ENCODE measurements around the gene IL21R.

The IL21R gene

DNA sequence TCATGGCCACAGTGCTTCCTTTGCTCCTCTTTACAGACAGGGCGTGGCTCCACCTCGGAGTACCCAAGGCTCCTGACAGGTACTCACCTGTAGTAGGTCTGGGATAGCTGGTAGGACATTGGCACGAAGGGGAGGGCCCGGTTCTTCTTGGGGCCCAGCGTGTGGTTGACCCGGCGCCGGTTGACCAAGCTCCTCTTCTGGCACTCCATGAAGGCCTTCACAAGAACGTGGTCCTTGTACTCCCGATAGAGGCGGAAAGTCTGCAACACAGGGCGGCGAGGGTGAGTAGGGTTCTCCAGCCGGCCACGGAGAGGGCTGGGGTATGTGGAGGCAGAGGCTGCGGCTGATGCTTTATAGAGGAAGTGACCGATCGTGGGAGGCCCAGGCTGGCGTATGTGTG lies 69.7 kb downstream of the IL21R start:
- Mint-ChIP-seq H3K9me3 (no peaks in the 10 kb centered on the region), H3K27me3 (no peaks in the 10 kb centered on the region), H3K4me3 (no peak overlapping the region), H3K4me1 (peaks cover 10 to 12% of the 10 kb centered on the region in 2 donors), H3K36me3 (peaks cover 76 to 86% of the 10 kb centered on the region in 2 donors), H3K27ac (no peak overlapping the region)
- no peak for DNase-seq
- ATAC-seq (replicated peaks), result no peak

DNA sequence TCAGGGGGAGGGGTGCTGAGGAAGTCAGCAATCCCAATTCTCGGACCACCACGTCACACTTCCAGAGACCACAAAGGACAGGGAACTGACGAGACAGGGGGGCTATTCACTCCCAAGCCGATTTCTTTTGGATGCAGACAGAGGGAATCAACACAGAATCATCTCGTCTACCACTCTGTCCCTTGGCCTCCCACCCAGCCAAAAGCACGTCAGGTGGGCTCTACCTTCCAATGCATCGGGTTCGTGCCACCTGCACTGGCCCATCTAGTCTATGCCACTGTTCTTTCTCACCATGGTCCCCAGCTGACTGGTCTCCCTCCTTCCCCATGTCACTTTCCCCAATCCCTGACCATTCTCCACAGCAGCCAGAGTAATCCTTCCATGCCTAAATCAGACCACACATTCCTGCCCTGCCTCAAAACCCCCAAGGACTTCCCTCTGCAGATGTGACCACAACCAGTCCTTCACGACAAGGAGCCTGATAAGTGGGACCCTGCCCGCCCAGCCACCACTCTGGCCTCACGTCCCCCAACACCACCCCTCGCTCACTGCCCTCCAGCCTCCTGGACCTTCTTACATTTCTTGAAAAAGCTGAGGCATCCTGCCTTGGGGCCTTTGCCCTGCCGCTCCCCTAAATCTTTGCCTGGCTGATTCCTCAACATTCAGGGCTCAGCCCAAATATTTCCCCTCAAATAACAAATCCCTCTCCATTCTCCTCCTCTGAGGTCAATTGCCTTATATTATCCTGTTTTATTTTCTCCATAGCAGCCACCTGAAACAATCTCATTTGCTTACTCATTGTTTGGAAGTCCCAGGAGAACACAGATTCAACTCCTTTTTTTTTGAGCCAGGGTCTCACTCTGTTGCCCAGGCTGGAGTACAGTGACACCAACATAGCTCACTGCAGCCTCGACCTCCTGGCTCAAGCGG lies 70.4 kb downstream of the IL21R start:
- Mint-ChIP-seq H3K9me3 (no peaks in the 10 kb centered on the region), H3K36me3 (peaks cover 79 to 84% of the 10 kb centered on the region in 2 donors), H3K27ac (peak overlapping the region; percentile 52), H3K27me3 (no peaks in the 10 kb centered on the region), H3K4me3 (no peak overlapping the region), H3K4me1 (peaks cover 10 to 12% of the 10 kb centered on the region in 2 donors)
- no peak for ATAC-seq (replicated peaks)
- DNase-seq, result no peak

DNA sequence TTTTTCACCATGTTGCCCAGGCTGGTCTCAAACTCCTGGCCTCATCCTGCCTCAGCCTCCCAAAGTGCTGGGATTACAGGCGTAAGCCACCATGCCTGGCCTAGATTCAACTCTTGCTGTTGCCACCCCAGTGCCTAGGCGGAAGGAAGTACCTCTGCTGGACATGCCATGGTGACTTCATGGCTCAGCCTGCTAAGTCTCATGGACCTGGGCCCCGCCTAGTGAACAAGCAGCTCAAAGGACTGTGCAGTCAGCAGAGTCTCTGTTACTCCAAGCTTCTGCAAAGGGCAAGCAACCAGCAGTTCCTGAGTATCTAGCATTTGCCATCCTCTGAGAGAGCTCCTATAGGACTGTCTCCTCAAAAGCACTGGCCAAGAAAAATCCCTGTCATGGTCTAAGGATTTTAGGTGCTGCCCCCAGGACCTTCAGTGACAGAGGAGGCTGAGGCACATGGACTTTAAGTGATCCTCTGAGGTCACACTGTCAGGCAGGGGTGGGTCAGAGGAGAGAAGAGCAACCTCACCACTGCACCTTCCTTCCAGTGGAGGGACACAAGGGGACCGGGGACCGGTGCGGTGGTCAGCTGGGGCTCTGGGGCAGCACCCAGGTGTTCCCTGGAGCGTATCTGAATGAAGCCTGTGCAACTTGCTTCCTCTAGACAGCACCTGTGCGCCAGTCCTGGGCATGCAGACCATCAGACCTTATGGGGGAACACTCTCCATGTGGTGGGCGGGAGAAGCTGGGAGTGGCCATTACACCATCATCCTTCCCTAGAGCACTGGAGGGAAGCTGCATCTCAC lies 71.3 kb downstream of the IL21R start:
- Mint-ChIP-seq H3K4me1 (peaks cover 10 to 12% of the 10 kb centered on the region in 2 donors), H3K27me3 (no peaks in the 10 kb centered on the region), H3K4me3 (no peak overlapping the region), H3K9me3 (no peaks in the 10 kb centered on the region), H3K36me3 (peaks cover 77 to 84% of the 10 kb centered on the region in 2 donors), H3K27ac (peak overlapping the region; percentile 78)
- peak; percentile 83 to 95 for ATAC-seq (replicated peaks)
- no peak for DNase-seq

DNA sequence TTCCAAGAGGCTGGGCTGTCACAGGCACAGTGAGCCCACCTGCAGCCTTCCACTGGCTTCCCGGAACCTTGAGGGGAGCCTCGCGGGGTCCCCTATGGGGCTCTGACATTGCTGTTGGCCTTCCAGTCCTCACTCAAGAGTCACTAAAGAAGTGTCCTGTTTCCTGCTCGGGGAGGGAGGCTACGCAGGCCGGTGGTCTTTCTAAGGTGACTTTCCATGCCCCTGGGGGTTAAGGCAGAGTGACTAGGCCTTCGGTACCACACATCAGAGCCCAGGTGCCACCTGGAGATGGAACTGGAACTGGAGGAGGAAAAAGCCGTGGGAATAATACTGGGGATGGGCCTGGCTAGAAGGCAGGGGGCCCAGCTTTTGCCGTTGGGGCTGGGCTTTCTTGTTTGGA lies 72.1 kb downstream of the IL21R start:
- DNase-seq (no peak), ATAC-seq (replicated peaks) (no peak)
- H3K36me3 Mint-ChIP-seq, result peaks cover 77 to 82% of the 10 kb centered on the region in 2 donors
- peaks cover 10 to 12% of the 10 kb centered on the region in 2 donors for H3K4me1 Mint-ChIP-seq
- no peak overlapping the region for H3K4me3 Mint-ChIP-seq
- H3K9me3 Mint-ChIP-seq, result no peaks in the 10 kb centered on the region
- H3K27ac Mint-ChIP-seq, result no peak overlapping the region
- no peaks in the 10 kb centered on the region for H3K27me3 Mint-ChIP-seq

DNA sequence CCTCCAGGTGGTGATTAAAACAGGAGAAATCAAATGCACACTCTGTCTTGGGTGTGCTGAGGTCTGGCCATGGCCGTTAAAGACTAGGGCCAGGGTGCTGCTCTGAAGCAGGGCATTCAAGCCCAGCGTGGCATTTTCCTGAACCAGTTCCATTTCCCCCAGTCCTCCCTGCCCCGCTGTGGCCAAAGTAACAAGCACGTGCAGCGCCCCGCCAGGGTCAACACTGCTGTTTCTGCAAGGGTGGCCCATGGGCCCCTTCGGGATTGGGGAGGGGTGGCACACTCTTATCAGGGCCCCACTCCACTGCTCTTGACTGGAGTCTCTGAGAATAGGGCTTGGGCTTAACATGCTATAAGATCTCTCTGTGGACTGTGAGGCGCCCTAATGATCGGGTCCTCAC lies 72.9 kb downstream of the IL21R start:
- Mint-ChIP-seq H3K4me3 (no peak overlapping the region), H3K4me1 (peaks cover 10 to 12% of the 10 kb centered on the region in 2 donors), H3K27me3 (no peaks in the 10 kb centered on the region), H3K9me3 (no peaks in the 10 kb centered on the region), H3K27ac (no peak overlapping the region), H3K36me3 (peaks cover 69 to 78% of the 10 kb centered on the region in 2 donors)
- no peak for ATAC-seq (replicated peaks)
- no peak for DNase-seq

GRCh38 chr16:27475561-27475960 lies 73.6 kb downstream of the IL21R start:
- ATAC-seq (replicated peaks) (no peak), DNase-seq (no peak)
- Mint-ChIP-seq H3K4me3 (no peak overlapping the region), H3K4me1 (peaks cover 10 to 12% of the 10 kb centered on the region in 2 donors), H3K27ac (no peak overlapping the region), H3K27me3 (no peaks in the 10 kb centered on the region), H3K36me3 (peaks cover 69 to 77% of the 10 kb centered on the region in 2 donors), H3K9me3 (no peaks in the 10 kb centered on the region)

DNA sequence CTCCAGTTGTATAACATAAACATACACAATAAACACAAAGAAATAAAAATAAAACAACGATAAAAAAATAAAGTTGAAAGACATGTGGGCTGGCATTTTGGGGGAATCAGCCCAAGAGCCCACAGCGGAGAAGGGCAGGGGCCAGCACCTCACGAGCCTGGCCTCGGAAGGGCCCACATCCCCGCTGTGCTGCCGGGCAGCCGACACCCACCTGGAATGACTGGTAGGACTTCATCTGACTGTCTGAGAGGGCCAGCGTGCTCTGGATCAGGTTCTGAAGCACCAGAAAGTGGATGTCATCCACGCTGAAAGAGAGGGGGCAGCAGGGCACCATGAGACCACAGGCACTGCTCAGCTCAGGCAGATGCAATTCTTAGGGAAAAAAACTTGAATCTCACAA lies 74.3 kb downstream of the IL21R start:
- DNase-seq (no peak), ATAC-seq (replicated peaks) (no peak)
- Mint-ChIP-seq H3K36me3 (peaks cover 66 to 75% of the 10 kb centered on the region in 2 donors), H3K9me3 (no peaks in the 10 kb centered on the region), H3K27me3 (no peaks in the 10 kb centered on the region), H3K27ac (no peak overlapping the region), H3K4me1 (peaks cover 10 to 12% of the 10 kb centered on the region in 2 donors), H3K4me3 (no peak overlapping the region)

GRCh38 chr16:27480761-27481160 lies 78.8 kb downstream of the IL21R start:
- Mint-ChIP-seq H3K27me3 (no peaks in the 10 kb centered on the region), H3K4me1 (no peaks in the 10 kb centered on the region), H3K9me3 (no peaks in the 10 kb centered on the region), H3K27ac (no peak overlapping the region), H3K4me3 (no peak overlapping the region), H3K36me3 (peaks cover 60 to 74% of the 10 kb centered on the region in 2 donors)
- ATAC-seq (replicated peaks) (no peak), DNase-seq (no peak)

GRCh38 chr16:27481282-27481934 lies 79.4 kb downstream of the IL21R start:
- Mint-ChIP-seq H3K9me3 (no peaks in the 10 kb centered on the region), H3K27ac (no peak overlapping the region), H3K27me3 (no peaks in the 10 kb centered on the region), H3K4me3 (no peak overlapping the region), H3K36me3 (peaks cover 58 to 71% of the 10 kb centered on the region in 2 donors), H3K4me1 (no peaks in the 10 kb centered on the region)
- no peak for ATAC-seq (replicated peaks)
- DNase-seq, result no peak

- H3K4me3 Mint-ChIP-seq, result no peak overlapping the region
- no peaks in the 10 kb centered on the region for H3K9me3 Mint-ChIP-seq
- no peak overlapping the region for H3K27ac Mint-ChIP-seq
- no peak for DNase-seq
- no peak for ATAC-seq (replicated peaks)
- peaks cover 55 to 74% of the 10 kb centered on the region in 2 donors for H3K36me3 Mint-ChIP-seq
- no peaks in the 10 kb centered on the region for H3K27me3 Mint-ChIP-seq
- H3K4me1 Mint-ChIP-seq, result no peaks in the 10 kb centered on the region
Measured at GRCh38 chr16:27482397-27483087, 80.6 kb downstream of the IL21R start.

DNA sequence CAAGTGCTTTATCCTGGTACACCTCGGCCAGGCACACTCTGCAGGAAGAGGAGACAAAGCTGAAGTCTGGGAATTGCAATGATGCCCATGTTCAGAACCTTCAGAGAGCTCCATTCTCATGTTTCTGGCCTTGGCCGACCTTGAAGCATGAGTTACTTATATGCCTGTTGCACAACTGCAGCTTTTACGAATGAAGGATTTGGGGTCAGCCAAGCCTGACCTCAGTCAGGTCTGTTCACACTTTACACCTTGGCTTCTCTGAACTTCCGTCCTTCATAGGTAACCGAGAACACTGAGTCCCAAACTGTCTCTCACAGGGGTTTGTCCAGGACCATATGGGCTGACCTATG lies 81.1 kb downstream of the IL21R start:
- peaks cover 54 to 73% of the 10 kb centered on the region in 2 donors for H3K36me3 Mint-ChIP-seq
- DNase-seq, result no peak
- H3K4me1 Mint-ChIP-seq, result no peaks in the 10 kb centered on the region
- H3K27ac Mint-ChIP-seq, result no peak overlapping the region
- no peaks in the 10 kb centered on the region for H3K9me3 Mint-ChIP-seq
- H3K4me3 Mint-ChIP-seq, result no peak overlapping the region
- no peak for ATAC-seq (replicated peaks)
- no peaks in the 10 kb centered on the region for H3K27me3 Mint-ChIP-seq

GRCh38 chr16:27483624-27484023 lies 81.7 kb downstream of the IL21R start:
- Mint-ChIP-seq H3K36me3 (peaks cover 55 to 73% of the 10 kb centered on the region in 2 donors), H3K4me1 (no peaks in the 10 kb centered on the region), H3K27ac (no peak overlapping the region), H3K27me3 (no peaks in the 10 kb centered on the region), H3K9me3 (no peaks in the 10 kb centered on the region), H3K4me3 (no peak overlapping the region)
- DNase-seq (no peak), ATAC-seq (replicated peaks) (no peak)

DNA sequence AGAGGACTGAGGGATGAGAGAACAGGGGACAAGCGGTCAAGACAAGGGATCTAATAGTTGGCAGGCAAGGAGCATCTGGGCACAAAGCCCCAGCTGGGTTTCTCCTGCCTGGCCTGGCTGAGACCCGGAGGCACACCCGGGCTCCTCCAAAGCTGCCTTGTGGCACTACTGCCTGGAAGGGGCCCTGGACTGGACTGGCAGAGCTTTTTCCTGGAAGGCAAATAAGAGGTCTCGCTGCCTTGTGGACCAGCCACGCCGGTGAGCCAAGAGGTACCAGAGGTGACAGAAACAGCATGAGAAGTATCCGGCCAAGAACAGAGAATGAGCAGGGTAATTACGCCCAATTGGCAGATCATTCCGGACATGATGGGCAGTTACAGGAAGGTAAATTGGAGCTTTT lies 83.2 kb downstream of the IL21R start:
- Mint-ChIP-seq H3K36me3 (peaks cover 61 to 75% of the 10 kb centered on the region in 2 donors), H3K27me3 (no peaks in the 10 kb centered on the region), H3K4me3 (no peak overlapping the region), H3K9me3 (no peaks in the 10 kb centered on the region), H3K4me1 (no peaks in the 10 kb centered on the region), H3K27ac (no peak overlapping the region)
- ATAC-seq (replicated peaks), result no peak
- no peak for DNase-seq

- Mint-ChIP-seq H3K27ac (no peak overlapping the region), H3K9me3 (no peaks in the 10 kb centered on the region), H3K36me3 (peaks cover 56 to 69% of the 10 kb centered on the region in 2 donors), H3K4me1 (no peaks in the 10 kb centered on the region), H3K27me3 (no peaks in the 10 kb centered on the region), H3K4me3 (no peak overlapping the region)
- no peak for DNase-seq
- no peak for ATAC-seq (replicated peaks)
Measured at GRCh38 chr16:27485811-27486210, 83.8 kb downstream of the IL21R start.

Data from stimulated activated naive B cell treated with anti-CD40 and anti-IgM and Interleukin-4, amounts not matched to agents 10 μg/mL and 1 μg/mL and 100 μg/mL, for 72 hours (primary cell).